Skin of body (tissue), 2 donors: ENCODE data around the gene L3MBTL3. TPM values are rescaled to one million over a fixed set of nuclear protein-coding genes. Genes with fewer than 3 reads are reported as not detected.
"Not testable (repeated sequence)": the region's sequence is repeated elsewhere in the genome, so short reads cannot be mapped to it uniquely, and the experiment has no call there.

Experiments used
- DNase-seq: peaks from one replicate; lab custom pipeline; 2025; lab: John Stamatoyannopoulos, UW
- total RNA-seq: library from RNA; depleted of rRNA; stranded (reverse); fragments of >200 nt; gene quantifications from one replicate; pipeline ENCODE4 v1.2.3, GENCODE V29; 2014

L3MBTL3 gene
- total RNA-seq, 1 donor from 2014 or later: 10.1 TPM

DNA sequence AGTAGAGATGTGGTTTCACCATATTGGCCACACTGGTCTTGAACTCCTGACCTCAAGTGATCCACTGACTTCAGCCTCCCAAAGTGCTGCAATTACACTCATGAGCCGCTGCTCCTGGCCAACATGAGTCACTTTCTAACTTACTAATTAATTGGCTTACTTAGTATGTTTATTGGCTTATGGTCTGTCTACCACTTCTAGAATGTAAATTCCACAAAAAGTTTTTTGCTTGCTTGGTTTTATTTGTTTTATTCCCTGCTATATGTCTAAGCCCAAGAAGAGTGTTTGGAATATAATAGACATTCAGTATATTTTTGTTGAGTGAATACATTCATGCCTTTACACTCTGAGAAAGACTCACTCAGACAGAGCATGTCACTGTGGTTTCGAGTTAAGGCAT, 118.4 kb downstream of the L3MBTL3 start:
- no peak for DNase-seq

DNA sequence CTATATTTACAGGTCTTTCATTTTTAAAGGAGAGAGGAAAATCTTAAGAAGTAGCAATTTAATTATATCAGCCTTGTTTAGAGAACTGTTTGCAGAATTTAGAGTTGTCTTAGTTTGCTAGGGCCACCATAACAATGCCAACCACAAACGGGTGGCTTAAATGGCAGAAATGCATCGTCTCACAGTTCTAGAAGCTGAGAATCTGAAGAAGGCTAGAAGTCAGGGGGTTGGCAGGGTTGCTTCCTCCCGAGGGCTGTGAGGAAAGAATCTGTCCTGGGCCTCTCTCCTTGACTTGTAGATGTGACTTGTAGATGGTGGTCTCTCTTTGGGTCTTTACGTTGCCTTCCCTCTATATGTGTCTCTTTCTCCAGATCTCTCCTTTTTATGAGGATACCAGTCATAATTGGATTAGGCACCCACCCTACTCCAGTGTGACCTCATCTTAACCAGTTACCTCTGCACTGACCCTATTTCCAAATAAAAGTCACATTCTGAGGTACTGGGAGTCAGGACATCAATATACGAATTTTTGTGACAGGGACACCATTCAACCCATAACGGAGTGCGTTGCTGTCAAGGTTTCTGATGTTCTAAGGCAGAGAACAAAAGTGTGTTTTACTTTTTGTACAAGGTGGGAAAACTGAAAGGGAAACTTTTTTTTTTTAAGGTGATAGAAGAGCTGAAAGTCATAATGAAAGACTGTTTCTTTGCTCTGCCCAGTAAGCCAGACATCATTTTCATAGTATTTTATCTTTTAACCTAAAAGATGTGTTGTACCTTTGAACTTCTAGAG, 119.9 kb downstream of the L3MBTL3 start:
- no peak for DNase-seq

DNA sequence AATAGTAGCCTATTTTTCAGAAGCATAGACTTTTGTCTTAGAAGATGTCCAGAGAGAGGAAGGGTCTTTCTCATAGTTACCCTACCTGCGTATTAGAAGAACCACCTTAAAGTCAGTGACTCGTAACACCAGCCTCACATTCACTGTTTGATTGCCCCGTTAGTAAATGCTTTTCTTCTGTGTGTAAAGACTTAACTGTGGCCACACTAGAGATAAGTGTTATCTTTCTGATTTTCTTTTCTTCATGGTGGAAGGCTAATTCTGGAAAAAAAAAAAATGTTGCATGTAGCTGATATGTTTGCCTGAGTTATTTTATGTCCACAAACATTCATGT, 120.5 kb downstream of the L3MBTL3 start:
- DNase-seq: no peak

DNA sequence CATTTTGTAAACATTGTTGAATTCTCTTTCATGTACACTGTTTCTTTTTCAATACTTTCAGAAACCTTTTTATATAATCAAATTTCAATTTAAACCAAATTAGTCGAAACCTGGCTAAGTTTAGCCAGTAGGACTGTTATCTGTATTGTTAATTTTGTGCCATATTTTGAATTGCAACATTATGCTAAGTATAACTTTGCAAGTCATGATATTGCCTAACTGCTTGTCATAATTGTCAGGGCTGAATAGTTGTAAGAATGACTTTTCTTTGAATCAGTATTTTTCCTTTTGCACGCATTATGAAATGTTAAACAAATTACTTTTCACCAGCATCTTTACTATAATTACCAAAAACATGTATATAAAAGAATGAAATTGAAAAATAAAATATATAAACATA, 121.7 kb downstream of the L3MBTL3 start:
- DNase-seq: no peak

DNA sequence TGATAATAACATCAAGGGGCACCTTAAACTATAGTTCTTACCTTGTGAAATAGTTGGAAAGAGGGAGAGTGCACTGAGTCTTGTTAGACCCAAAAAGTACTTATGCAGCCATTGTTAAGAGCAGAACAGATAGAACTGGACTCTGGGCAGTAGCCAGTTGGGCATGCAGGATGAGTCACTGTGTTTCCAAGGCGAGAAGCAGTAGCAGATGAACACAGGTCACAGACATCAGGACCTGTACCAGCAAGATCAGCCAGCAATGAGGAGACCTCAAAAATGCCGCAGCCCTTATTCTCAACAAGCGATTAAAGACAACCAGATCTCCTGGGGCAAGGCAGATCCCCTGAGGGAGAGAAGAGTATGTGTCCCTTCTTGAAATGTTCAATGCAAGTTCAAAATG, 125.3 kb downstream of the L3MBTL3 start:
- no peak for DNase-seq

DNA sequence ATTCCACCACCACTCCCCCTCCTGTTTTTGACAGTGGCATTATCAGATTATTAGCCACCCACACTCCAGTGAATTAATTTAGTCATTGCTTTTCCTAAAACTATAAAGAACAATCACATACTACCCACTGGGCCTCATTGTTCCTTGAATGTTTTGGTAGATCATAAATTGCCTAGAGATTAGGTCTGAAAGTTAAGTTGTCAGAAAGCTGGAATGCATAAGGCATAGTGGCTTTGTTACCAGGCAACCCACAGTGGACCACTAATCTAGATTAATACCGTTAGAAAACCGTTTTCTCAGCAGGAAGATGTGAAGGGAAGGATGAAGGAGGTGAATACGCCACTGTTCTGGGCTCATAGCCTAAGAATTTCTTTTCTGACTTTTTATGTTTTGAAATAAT, 128.7 kb downstream of the L3MBTL3 start:
- no peak for DNase-seq

DNA sequence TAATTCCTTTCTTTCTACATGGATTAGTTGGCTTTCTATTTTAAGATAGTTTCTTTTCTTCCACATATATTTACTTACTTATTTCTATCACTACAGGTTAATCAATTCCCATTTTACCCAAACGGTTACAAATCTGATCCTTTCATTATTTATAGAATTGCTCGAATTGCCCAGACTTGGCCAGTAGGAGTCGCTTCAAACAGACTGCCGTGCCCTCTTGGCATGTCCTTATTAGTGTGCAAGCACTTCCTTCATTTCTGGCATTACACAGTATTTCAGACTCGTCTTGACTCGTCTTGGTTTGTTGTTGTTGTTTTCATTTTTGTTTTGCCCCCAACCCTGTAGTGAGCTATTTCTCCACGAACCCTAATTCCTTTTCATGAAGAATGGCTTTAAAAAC, 129.8 kb downstream of the L3MBTL3 start:
- DNase-seq: no peak

DNA sequence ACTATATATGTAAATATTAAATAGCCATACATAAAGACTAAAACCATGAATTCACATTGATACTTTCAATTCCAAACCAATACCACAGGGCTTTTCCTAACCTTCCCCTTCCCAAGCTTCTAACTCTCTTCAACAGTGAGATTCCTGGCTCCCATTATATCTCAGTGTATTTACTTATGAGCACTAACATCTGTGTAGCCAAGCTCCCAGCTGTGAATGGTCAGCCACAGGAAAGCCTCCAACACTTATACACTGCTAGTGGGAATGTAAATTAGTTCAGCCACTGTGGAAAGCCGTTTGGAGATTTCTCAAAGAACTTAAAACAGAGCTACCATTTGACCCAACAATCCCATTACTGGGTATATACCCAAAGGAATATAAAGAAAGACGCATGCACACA, 130.6 kb downstream of the L3MBTL3 start:
- DNase-seq: not testable (repeated sequence)

DNA sequence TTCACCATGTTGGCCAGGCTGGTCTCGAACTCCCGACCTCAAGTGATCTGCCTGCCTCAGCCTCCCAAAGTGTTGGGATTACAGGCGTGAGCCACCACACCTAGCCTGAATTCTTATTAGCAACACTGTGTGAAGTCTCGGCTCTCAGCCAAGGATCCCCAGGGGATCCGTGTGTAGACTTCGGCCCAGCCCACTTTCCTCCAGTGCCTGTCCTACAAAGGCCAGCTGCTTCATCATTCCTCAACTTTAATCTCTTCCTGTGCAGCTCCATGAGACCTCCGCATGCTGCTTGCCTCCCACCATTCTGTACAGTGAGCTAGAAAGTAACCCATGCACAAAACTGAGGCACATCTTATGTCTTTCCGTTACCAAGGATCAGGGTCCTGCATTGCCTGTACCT, 132.5 kb downstream of the L3MBTL3 start:
- DNase-seq: no peak

DNA sequence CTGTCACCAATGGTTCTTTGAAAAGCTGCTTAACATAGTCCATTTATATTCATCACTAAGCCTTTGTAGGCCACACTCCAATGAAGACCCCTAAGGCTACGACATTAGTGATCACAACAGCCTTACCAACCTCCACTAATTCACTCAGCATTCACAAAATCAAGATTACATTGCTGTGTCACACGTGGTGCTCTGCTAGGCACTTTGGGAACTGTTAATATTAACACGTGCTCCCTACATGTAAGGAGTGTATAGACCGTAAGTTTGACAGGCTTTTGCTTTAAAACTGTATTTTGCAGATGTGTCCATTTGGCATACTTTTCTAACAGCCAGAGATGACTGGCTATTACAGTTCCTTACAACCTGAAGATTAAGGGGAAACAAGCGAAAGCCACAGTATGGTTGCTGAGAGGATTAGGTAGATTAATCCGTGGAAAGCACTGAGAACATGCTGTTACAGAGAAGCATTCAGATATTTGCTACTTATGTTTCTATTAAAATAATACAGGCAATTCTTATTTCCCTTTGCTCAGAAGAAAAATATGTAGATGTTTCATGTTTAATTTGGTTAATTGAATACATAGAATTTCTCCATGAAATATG, 134.6 kb downstream of the L3MBTL3 start:
- DNase-seq: no peak

DNA sequence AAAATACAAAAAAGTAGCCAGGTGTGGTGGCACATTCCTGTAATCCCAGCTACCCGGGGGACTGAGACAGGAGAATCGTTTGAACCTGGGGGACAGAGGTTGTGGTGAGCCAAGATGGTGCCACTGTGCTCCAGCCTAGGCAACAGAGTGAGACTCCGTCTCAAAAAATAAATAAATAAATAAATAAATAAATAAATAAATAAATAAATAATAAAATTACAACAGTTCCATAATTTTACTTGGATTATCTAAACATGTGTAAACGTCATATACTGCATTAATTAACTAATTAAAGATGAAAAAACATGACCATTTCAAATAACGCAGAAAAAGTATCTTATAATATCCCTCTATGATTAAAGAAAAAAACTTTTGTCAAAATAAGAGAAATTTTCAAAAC, 138.5 kb downstream of the L3MBTL3 start:
- DNase-seq: no peak

DNA sequence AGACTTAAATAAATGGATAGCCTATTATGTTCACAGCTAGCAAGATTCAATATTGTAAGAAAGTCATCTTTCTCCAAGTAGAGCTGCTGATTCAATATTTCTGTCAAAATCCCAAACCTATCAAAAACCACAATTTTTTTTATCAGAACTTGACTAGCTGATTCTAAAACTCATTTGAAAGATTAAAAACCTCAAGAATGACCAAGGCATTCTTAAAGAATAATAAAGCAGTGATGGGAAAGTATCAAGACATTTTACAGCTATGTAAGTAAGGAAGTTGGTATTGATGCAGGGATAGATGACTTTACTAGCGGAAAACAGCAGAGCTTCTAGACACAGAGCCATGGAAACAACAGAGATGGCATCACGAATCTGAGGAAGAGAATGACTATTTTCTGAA, 139.7 kb downstream of the L3MBTL3 start:
- DNase-seq: no peak

DNA sequence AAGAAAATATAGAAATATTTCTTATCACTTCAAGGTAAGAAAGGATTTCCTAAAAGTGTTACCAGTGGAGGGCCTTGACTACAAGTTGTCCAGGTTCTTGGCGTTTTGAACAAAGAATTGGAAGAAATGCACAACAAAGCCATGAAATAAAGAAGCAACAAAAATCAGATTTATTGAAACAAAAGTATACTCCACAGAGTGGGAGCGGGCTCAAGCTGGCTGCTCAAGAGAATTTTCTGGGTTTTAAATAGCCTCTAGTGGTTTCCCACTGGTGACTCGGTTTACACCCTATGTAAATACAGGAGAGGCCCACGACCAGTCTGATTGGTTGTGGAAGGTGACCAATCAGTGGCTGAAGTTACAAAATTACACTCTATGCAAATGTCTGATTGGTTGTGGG, 140.2 kb downstream of the L3MBTL3 start:
- DNase-seq: no peak

DNA sequence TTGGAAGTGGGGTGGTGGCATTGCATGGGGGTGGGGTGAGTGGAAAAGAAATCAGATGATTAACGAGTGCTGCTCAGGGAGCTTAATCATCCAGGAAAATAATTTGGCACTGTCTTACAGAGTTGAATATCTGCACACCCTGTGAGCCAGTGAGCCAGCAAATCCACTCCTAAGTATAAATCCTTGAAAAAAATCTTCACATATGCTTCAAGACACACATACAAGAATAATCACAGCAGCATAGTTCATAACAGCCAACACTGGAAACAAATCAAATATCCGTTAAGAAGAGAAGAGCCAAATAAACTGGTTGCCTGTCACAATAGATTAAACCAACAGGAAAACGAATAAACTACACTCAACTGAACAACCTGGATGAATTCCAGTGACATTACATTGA, 141.6 kb downstream of the L3MBTL3 start:
- peak; percentile 49 for DNase-seq

DNA sequence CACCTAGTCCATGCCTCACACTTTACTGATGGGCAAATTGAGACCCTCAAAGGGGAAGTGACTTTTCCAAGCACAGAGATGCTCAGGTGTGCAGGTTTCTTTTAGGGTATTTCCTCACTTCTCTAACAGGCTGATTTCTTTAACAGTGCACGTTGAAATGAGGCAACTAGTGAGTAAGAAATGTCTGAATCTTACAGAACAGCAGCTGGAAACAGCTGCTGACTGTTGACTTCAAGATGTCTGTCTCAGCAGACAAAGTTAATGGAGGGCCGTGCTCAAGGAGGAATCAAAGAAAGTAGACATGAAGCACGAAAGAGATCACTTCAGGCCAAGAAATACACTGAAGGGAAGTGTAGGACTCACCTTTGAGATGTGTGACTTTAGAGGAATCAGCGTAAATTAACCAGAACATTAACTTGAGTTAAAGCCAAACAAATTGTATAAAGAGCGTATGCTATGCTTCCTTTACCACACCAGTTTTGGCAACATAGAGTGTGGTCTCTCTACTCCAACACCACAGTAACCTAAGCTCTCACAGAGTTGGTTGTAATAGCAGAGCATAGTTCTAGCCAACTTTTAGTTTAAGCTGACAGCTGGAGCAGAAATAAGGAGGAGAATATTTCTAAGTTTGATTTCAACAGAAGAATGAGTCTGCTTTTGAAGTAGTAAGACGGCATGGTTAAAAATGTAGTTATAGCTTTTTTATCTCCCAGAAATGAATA, 143.5 kb downstream of the L3MBTL3 start:
- DNase-seq: peak; percentile 6

DNA sequence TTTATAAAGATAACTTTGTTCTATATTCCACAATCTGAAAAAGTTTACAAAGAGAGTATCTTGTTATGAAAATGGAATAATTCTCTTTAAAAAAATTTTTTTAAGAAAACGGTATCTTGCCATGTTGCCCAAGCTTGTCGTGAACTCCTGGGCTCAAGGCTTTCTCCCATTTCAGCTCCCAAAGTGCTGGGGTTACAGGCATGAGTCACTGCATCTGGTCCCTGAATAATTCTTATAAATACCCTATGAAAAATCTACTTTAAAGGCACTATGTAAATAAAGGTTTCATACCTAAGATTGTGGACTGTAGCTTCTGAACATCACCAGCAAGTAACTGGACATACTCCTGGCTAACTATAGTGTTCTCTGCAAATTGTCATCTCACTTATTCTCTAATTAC, 144.0 kb downstream of the L3MBTL3 start:
- no peak for DNase-seq

DNA sequence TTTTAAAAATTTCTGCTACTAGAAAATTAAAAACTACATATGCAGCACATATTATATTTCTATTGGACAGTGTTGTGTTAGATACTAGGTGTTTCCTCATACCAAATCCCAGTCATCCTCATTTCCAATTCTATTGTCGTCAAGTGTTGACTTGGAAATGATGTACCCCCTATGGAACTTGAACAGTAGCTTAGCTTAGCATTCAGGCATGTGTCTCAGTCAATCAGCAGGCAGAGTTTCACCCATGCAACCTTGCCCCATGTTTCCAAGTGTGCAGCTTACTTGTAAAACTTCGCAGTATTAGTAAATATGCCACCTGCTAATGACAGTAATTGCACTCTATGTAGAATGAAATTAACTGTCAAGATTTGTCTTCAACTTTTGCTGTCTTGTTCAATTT, 144.9 kb downstream of the L3MBTL3 start:
- no peak for DNase-seq

DNA sequence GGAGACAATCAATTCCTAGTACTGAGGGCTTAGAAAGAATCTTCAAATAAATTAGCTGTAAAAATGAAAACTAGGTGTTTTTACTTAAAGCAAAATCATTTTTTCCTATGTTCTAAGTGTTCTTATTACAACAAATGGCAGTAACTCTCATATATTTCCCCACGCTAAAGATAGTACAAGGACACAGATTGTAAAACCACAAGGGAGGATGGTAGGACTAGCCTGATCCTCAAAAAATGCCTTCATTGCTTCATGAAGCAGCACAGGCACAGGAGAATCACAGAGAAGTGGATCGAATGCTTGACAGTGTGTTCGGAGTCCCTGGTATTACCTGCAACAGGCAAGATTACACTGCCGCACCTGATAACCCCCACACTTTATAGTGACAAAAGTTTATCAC, 145.9 kb downstream of the L3MBTL3 start:
- no peak for DNase-seq

DNA sequence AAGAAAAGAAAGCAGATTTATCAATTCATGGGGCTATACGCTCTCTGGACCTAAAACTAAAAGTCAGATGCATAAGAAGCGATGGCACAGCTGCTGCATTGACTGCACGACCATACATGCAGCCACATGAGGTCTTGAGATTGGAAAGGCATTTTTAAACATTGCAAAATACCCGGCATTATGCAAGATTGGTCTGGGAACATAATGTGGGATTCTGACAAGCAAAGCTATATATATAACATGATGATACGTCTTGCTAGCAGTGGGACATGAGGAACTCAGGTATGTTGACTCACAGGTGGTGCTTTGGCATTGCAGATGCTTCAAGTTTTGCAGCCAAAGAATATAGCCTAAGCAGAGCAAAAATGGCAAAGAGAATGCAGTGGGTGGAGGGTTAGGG, 149.3 kb downstream of the L3MBTL3 start:
- DNase-seq: no peak

DNA sequence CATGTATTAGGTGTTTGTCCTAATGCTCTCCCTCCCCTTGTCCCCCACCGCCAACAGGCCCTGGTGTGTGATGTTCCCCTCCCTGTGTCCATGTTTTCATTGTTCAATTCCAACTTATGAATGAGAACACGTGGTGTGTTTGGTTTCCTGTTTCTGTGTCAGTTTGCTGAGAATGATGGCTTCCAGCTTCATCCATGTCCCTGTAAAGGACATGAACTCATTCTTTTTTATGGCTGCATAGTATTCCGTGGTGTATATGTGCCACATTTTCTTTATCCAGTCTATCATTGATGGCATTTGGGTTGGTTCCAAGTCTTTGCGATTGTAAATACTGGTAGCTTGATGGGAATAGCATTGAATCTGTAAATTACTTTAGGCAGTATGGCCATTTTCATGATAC, 151.8 kb downstream of the L3MBTL3 start:
- DNase-seq: not testable (repeated sequence)

DNA sequence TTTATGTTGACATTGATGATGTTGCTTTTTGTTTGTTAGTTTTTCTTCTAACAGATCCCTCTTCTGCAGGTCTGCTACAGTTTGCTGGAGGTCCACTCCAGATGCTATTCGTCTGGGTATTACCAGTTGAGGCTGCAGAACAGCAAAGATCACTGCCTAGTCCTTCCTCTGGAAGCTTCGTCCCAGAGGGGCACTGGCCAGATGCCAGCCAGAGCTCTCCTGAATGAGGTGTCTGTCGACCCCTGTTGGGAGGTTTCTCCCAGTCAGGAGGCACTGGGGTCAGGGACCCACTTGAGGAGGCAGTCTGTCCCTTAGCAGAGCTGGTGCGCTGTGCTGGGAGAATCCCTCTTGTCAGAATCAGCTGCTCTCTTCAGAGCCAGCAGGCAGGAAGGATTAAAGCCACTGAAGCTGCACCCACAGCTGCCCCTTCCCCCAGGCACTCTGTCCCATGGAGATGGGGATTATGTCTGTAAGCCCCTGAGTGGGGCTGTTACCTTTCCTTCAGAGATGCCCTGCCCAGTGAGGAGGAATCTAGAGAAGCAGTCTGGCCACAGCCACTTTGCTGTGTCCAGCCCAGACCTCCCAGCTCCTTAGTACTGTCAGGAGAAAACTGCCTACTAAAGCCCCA, 155.1 kb downstream of the L3MBTL3 start:
- DNase-seq: not testable (repeated sequence)

DNA sequence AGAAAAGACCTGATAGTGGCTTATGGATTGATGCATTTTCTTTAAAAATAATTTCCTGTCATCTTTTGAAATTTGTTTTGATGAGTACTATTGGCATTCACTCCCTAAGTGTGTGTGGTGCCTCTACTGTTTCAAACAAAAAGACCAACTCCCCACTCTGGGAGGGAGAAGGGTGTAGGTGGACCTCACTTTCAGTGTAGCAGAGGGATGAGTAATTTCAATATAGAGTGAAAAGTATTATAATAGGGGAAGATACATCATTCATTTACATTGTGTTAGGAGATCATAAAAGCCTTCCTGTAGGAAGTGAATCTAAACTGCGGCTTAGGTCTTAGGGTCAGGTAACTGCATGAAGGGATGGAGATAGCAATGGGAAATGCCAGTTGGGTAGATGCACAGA, 158.0 kb downstream of the L3MBTL3 start:
- no peak for DNase-seq
